Measurements from ENCODE around the gene NUDT8. TPM values are rescaled to one million over a fixed set of nuclear protein-coding genes. Genes with fewer than 3 reads are reported as not detected.
A peak's percentile ranks its signal among the peaks of the same experiment; 100 is the strongest.

Gene NUDT8
- total and polyA plus RNA-seq, 2 donors (not counting 1 experiment from before 2014, with no cell fraction given), result 6.9 to 7.1 TPM

GRCh38 chr11:67608486-67608885 is 21.3 kb downstream of the NUDT8 start:
- ChIA-PET POLR2A (interaction anchor here (1.8 kb wide), 1 partner anchor 20 kb away, joined by 4 read pairs; no protein-coding TSS in a partner anchor), CTCF (interaction anchor here (0.9 to 3.2 kb wide), 7 partner anchors 11 to 51 kb away, joined by 3 to 15 read pairs (median 3); partner anchors contain the start of gene NUDT8)
- Histone ChIP-seq H4K20me1 (ENCODE audit: control insufficient read depth, insufficient read depth, low read length, poor library complexity, severe bottlenecking) (no peaks in the 10 kb centered on the region), H3K27ac (ENCODE audit: low read length in 2 of 2) (no peak overlapping the region), H2AFZ (ENCODE audit: insufficient read depth, low read depth, low read length, poor library complexity, severe bottlenecking) (no peak overlapping the region), H3K9ac (ENCODE audit: low read length) (no peak overlapping the region), H3K4me1 (ENCODE audit: control insufficient read depth in 2 of 2, insufficient read depth in 2 of 2, low read length in 2 of 2) (peaks cover 19 to 23% of the 10 kb centered on the region in 2 donors), H3K9me3 (ENCODE audit: control extremely low read depth in 1 of 3, control insufficient read depth in 2 of 3, insufficient read depth in 1 of 3, low read length in 2 of 3) (no peaks in the 10 kb centered on the region), H3K4me3 (ENCODE audit: control extremely low read depth in 1 of 5, extremely low read depth in 1 of 5, insufficient read depth in 1 of 5, low read depth in 2 of 5, low read length in 4 of 5) (no peak overlapping the region), H3K4me2 (replicated peaks; ENCODE audit: low read depth, low read length, poor library complexity, severe bottlenecking) (no peak overlapping the region), H3K27me3 (replicated peaks in 1 of 4; ENCODE audit: control extremely low read depth in 1 of 4, control insufficient read depth in 3 of 4, insufficient read depth in 4 of 4, low read length in 3 of 4) (peaks cover 0 to 16% (median 5%) of the 10 kb centered on the region in 4 experiments), H3K36me3 (replicated peaks in 1 of 2; ENCODE audit: control extremely low read depth in 1 of 2, control insufficient read depth in 1 of 2, extremely low read depth in 1 of 2, insufficient read depth in 2 of 2, low read length in 1 of 2) (peaks cover 0 to 45% of the 10 kb centered on the region in 2 experiments), H3K79me2 (ENCODE audit: control insufficient read depth, insufficient read depth, low read length) (peaks cover 26% of the 10 kb centered on the region)
- no peak for DNase-seq
- WGBS (ENCODE audit: insufficient coverage), result 100% methylated on average over 7 of the region's 8 CpGs
- TF ChIP-seq, protein P1, sequence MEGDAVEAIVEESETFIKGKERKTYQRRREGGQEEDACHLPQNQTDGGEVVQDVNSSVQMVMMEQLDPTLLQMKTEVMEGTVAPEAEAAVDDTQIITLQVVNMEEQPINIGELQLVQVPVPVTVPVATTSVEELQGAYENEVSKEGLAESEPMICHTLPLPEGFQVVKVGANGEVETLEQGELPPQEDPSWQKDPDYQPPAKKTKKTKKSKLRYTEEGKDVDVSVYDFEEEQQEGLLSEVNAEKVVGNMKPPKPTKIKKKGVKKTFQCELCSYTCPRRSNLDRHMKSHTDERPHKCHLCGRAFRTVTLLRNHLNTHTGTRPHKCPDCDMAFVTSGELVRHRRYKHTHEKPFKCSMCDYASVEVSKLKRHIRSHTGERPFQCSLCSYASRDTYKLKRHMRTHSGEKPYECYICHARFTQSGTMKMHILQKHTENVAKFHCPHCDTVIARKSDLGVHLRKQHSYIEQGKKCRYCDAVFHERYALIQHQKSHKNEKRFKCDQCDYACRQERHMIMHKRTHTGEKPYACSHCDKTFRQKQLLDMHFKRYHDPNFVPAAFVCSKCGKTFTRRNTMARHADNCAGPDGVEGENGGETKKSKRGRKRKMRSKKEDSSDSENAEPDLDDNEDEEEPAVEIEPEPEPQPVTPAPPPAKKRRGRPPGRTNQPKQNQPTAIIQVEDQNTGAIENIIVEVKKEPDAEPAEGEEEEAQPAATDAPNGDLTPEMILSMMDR (IDR thresholded peaks at IDR 0.05), result no peak
- no peak for TF ChIP-seq EZH2 (IDR thresholded peaks at IDR 0.05; ENCODE audit: borderline replicate concordance, insufficient read depth, low read depth, low read length, poor library complexity, severe bottlenecking)
- Mint-ChIP-seq H3K27ac (no peak overlapping the region), H3K4me3 (peak overlapping the region; percentile 95), H3K27me3 (peaks cover 11% of the 10 kb centered on the region), H3K4me1 (peaks cover 27% of the 10 kb centered on the region), H3K9me3 (ENCODE audit: insufficient read depth) (no peaks in the 10 kb centered on the region)
- no peak for ATAC-seq (ENCODE audit: low read depth)
- intact Hi-C loops (cut with micrococcal nuclease), result no loop called here

GRCh38 chr11:67607507-67607906 is 22.2 kb downstream of the NUDT8 start:
- Histone ChIP-seq H3K27ac (ENCODE audit: low read length in 2 of 2) (peak overlapping the region in 1 of 2 donors; percentile 72), H2AFZ (ENCODE audit: insufficient read depth, low read depth, low read length, poor library complexity, severe bottlenecking) (peak overlapping the region; percentile 74)
- CTCF ChIA-PET, result interaction anchor here (0.7 to 3.2 kb wide), 7 partner anchors 12 to 35 kb away, joined by 3 to 15 read pairs (median 3); partner anchors contain the start of gene NUDT8

More at GRCh38 chr11:67607507-67607906, 22.2 kb downstream of the NUDT8 start:
- Mint-ChIP-seq H3K4me1 (peaks cover 20% of the 10 kb centered on the region), H3K27me3 (peaks cover 18% of the 10 kb centered on the region), H3K27ac (peak overlapping the region; percentile 80), H3K4me3 (peak overlapping the region; percentile 95), H3K9me3 (ENCODE audit: insufficient read depth) (no peaks in the 10 kb centered on the region)
- ATAC-seq (ENCODE audit: low read depth), result no peak
- TF ChIP-seq, protein P1 (IDR thresholded peaks at IDR 0.05), result no peak
- TF ChIP-seq EZH2 (IDR thresholded peaks at IDR 0.05; ENCODE audit: borderline replicate concordance, insufficient read depth, low read depth, low read length, poor library complexity, severe bottlenecking), result no peak
- DNase-seq, result no peak
- Histone ChIP-seq H3K9ac (ENCODE audit: low read length) (peak overlapping the region; percentile 87), H3K27me3 (replicated peaks in 1 of 4; ENCODE audit: control extremely low read depth in 1 of 4, control insufficient read depth in 3 of 4, insufficient read depth in 4 of 4, low read length in 3 of 4) (peaks cover 0 to 16% (median 5%) of the 10 kb centered on the region in 4 experiments), H4K20me1 (ENCODE audit: control insufficient read depth, insufficient read depth, low read length, poor library complexity, severe bottlenecking) (no peaks in the 10 kb centered on the region), H3K36me3 (replicated peaks in 1 of 2; ENCODE audit: control extremely low read depth in 1 of 2, control insufficient read depth in 1 of 2, extremely low read depth in 1 of 2, insufficient read depth in 2 of 2, low read length in 1 of 2) (peaks cover 0 to 42% of the 10 kb centered on the region in 2 experiments), H3K79me2 (ENCODE audit: control insufficient read depth, insufficient read depth, low read length) (peaks cover 26% of the 10 kb centered on the region), H3K4me1 (ENCODE audit: control insufficient read depth in 2 of 2, insufficient read depth in 2 of 2, low read length in 2 of 2) (peaks cover 13 to 15% of the 10 kb centered on the region in 2 donors), H3K9me3 (ENCODE audit: control extremely low read depth in 1 of 3, control insufficient read depth in 2 of 3, insufficient read depth in 1 of 3, low read length in 2 of 3) (no peaks in the 10 kb centered on the region), H3K4me3 (ENCODE audit: control extremely low read depth in 1 of 5, extremely low read depth in 1 of 5, insufficient read depth in 1 of 5, low read depth in 2 of 5, low read length in 4 of 5) (peak overlapping the region; percentile 70 to 90 (median 88)), H3K4me2 (replicated peaks; ENCODE audit: low read depth, low read length, poor library complexity, severe bottlenecking) (peak overlapping the region; percentile 90)
- intact Hi-C loops (cut with micrococcal nuclease), result no loop called here
- POLR2A ChIA-PET, result interaction anchor here (0.6 to 1.8 kb wide), 4 partner anchors 9 to 163 kb away, joined by 4 to 7 read pairs (median 4); partner anchors contain the start of gene GSTP1
- WGBS (ENCODE audit: insufficient coverage), result 57% methylated on average over 8 of the region's 9 CpGs

All from B cell (primary cell).